22Rv1 (cell line): ENCODE results near the gene CLEC2L.

Experiments
- CTCF ChIP-seq: fragments of 450-650 bp; IDR thresholded peaks from 2 replicates; pipeline ENCODE4 v1.5.1; 2017; ENCODE audit warnings: mild to moderate bottlenecking
- ZFX ChIP-seq: fragments of 450-650 bp; IDR thresholded peaks from 2 replicates; pipeline ENCODE4 v1.6.1; 2017; ENCODE audit warnings: antibody characterized with exemption, borderline replicate concordance

GRCh38 chr7:139525239-139525638 is 1.8 kb downstream of the CLEC2L start:
- TF ChIP-seq CTCF (no peak), ZFX (no peak)
